Kidney (tissue), 14 donors: ENCODE measurements around the gene MACROD2. TPM values are rescaled to one million over a fixed set of nuclear protein-coding genes. Genes with fewer than 3 reads are reported as not detected.

Source experiments
- DNase-seq, 5 donors: peaks; one replicate each; pipeline ENCODE4 v3.0.0-alpha.2; 2013 to 2020
- FAIRE-seq: peaks from 2 replicates; lab custom pipeline; 2012; peaks lifted over from hg19 to GRCh38; lab: Jason Lieb, UNC
- H3K27ac ChIP-seq, 2 donors: one replicate each; pipeline ENCODE4 v1.7.0; 2013; ENCODE audit warnings: low read depth in 2 of 2, low read length in 2 of 2, inconsistent platforms in 1 of 2
- H3K27me3 ChIP-seq: one replicate; pipeline ENCODE4 v1.7.1; 2013; ENCODE audit warnings: low read length, inconsistent platforms; ENCODE audit not compliant: control insufficient read depth, insufficient read depth
- H3K36me3 ChIP-seq, 3 donors: one replicate each; pipeline versions ENCODE4 v1.7.0 to v1.7.1; 2013; ENCODE audit warnings: low read length in 3 of 3, control low read depth in 1 of 3, inconsistent platforms in 1 of 3; ENCODE audit not compliant: insufficient read depth in 3 of 3, control insufficient read depth in 2 of 3
- H3K4me1 ChIP-seq, 3 donors: one replicate each; pipeline versions ENCODE4 v1.7.0 to v1.7.1; 2013; ENCODE audit warnings: low read length in 3 of 3, inconsistent platforms in 1 of 3, low read depth in 1 of 3; ENCODE audit not compliant: control insufficient read depth in 2 of 3, insufficient read depth in 2 of 3
- H3K4me3 ChIP-seq, 3 donors: one replicate each; pipeline versions ENCODE4 v1.7.0 to v1.8.1; 2013; ENCODE audit warnings: low read length in 3 of 3, control low read depth in 1 of 3, inconsistent platforms in 1 of 3
- H3K9ac ChIP-seq, 3 donors: one replicate each; pipeline versions ENCODE4 v1.7.0 to v1.7.1; 2013; ENCODE audit warnings: low read length in 3 of 3, control low read depth in 1 of 3, inconsistent platforms in 1 of 3
- H3K9me3 ChIP-seq, 3 donors: one replicate each; pipeline versions ENCODE4 v1.7.0 to v1.7.1; 2013; ENCODE audit warnings: low read length in 3 of 3, control low read depth in 1 of 3, inconsistent platforms in 1 of 3; ENCODE audit not compliant: control insufficient read depth in 2 of 3, insufficient read depth in 1 of 3
- intact Hi-C: fragments of 100-400 bp; cut with DNase I; formaldehyde crosslinking; loops from one replicate; pipeline ENCODE4 v1.11.1; 2022
- polyA plus RNA-seq: library from polyadenylated mRNA; stranded (reverse); fragments of 350-450 nt; fragmentation: Illumina TruSeq; extraction: RNeasy Lipid Tissue Mini Kit (QIAGEN cat#74804); gene quantifications from one replicate; pipeline ENCODE4 v1.2.3, GENCODE V29; 2014; ENCODE audit warnings: low read depth, low replicate concordance; ENCODE audit not compliant: insufficient read depth
- total RNA-seq: library from RNA; stranded (reverse); fragmentation: NEBNext Ultra II Directional; extraction: Animal tissue kit (Norgen Biotek cat#: 25700); gene quantifications from one replicate; pipeline ENCODE4 v1.2.1, GENCODE V29; 2021
- TF ChIP-seq, protein P1 (sequence below): IDR thresholded peaks from 3 replicates; pipeline ENCODE4 v1.5.1; 2012; ENCODE audit warnings: mild to moderate bottlenecking, moderate library complexity, borderline replicate concordance; ENCODE audit not compliant: insufficient read depth; ENCODE audit errors: extremely low read depth
- donor health status: control.
- donor health status: control.
- donor health status: control.
- donor health status: control.
- donor health status: control.
- donor health status: DM: yes; HTN: yes; CAD: no.
- donor health status: Normal renal cell carcinoma (clear cell type).

Gene MACROD2
- total and polyA plus RNA-seq, 2 donors from 2014 or later: 3.0 to 10.0 TPM

DNA sequence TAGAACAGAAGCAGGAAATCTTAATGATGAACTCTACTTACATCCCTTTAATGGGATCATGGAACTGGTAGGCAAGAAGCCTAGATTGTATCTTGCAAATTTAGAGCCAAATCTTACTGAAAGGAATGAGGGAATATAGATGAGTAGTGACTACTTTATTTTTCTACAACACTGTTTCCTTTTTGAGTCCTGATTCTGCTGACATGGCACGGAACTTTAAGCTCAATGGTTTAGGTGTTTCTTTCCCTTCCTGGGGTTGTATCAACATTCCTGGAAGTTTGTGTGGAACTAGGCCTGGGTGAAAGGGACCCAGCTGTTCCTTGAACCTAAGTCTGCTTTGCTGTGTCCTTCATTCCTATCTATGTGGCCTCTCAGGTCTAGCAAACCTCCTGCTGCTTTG is 1047.4 kb downstream of the MACROD2 start:
- Histone ChIP-seq H3K36me3 (no peaks in the 10 kb centered on the region), H3K4me3 (no peak overlapping the region), H3K9me3 (no peaks in the 10 kb centered on the region), H3K4me1 (no peaks in the 10 kb centered on the region), H3K27me3 (no peaks in the 10 kb centered on the region), H3K27ac (no peak overlapping the region), H3K9ac (no peak overlapping the region)
- DNase-seq (no peak), FAIRE-seq (no peak)
- intact Hi-C loops: no loop called here
- TF ChIP-seq, protein P1, sequence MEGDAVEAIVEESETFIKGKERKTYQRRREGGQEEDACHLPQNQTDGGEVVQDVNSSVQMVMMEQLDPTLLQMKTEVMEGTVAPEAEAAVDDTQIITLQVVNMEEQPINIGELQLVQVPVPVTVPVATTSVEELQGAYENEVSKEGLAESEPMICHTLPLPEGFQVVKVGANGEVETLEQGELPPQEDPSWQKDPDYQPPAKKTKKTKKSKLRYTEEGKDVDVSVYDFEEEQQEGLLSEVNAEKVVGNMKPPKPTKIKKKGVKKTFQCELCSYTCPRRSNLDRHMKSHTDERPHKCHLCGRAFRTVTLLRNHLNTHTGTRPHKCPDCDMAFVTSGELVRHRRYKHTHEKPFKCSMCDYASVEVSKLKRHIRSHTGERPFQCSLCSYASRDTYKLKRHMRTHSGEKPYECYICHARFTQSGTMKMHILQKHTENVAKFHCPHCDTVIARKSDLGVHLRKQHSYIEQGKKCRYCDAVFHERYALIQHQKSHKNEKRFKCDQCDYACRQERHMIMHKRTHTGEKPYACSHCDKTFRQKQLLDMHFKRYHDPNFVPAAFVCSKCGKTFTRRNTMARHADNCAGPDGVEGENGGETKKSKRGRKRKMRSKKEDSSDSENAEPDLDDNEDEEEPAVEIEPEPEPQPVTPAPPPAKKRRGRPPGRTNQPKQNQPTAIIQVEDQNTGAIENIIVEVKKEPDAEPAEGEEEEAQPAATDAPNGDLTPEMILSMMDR: no peak

DNA sequence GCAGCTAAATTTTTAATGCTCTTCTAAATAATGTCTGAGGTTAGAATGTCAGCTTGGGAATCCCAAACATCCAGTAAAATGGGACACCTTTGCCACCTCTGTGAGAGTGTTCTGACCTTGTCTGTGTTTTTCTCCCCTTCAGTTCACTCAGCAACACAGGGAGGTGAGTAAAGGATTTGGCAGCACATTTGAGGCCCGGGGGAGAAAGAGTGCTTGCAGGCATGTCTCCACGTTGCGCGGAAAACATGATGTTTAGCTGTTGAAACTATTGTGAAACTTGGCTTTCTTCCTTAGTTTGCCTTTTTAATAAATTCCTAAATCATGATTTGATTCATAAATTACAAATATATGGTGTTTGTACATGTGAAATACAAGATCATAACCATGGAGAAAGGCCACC is 1049.9 kb downstream of the MACROD2 start:
- Histone ChIP-seq H3K4me3 (no peak overlapping the region), H3K4me1 (no peaks in the 10 kb centered on the region), H3K27me3 (no peaks in the 10 kb centered on the region), H3K36me3 (no peaks in the 10 kb centered on the region), H3K9ac (no peak overlapping the region), H3K27ac (no peak overlapping the region), H3K9me3 (no peaks in the 10 kb centered on the region)
- no peak for FAIRE-seq
- intact Hi-C loops: no loop called here
- TF ChIP-seq, protein P1: no peak
- DNase-seq: peak in 1 of 5 donors; percentile 36

DNA sequence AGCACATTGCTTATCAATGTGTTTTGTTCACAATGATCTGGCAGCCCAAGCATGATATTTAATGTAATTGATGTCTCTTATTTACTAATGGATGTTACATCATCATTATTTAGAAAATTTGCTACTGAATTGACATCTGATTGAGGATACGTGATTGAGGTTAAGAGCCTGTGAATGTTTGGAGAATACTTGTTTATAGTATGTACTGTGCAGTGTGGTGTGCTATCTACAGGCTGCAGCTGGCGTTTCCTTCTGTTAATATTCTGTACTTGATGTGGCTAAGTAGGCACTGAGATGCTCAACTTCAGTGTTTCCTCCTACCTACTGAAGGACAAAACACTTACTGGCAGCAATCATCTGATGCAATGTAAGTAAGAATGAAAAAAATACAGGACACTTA is 1051.7 kb downstream of the MACROD2 start:
- no peak for FAIRE-seq
- DNase-seq: no peak
- no peaks in the 10 kb centered on the region for H3K27me3 ChIP-seq
- H3K9ac ChIP-seq: no peak overlapping the region
- no peak overlapping the region for H3K27ac ChIP-seq
- intact Hi-C loops: no loop called here
- no peaks in the 10 kb centered on the region for H3K9me3 ChIP-seq
- H3K4me3 ChIP-seq: no peak overlapping the region
- no peaks in the 10 kb centered on the region for H3K4me1 ChIP-seq
- TF ChIP-seq, protein P1: no peak
- H3K36me3 ChIP-seq: no peaks in the 10 kb centered on the region

DNA sequence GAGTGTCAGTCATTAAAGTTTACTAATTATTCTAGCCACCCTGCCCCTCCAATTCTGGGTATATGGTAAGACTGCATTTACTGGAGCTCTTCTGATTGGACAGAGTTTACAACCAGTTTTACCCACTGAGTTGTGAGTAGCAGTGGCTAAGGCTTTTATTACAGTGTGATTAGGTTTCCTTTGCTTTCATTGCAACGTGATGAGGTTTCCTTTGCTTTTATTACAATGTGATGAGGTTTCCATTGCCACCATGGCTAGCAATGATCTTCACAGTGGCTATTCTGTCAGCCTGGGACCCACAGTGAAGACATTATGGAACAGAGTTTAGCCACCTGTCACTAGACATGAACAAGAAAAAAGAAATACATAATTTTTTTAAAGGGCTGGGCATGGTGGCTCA is 1052.3 kb downstream of the MACROD2 start:
- no peak overlapping the region for H3K27ac ChIP-seq
- no peaks in the 10 kb centered on the region for H3K4me1 ChIP-seq
- H3K27me3 ChIP-seq: no peaks in the 10 kb centered on the region
- no peaks in the 10 kb centered on the region for H3K9me3 ChIP-seq
- no peak overlapping the region for H3K4me3 ChIP-seq
- no peaks in the 10 kb centered on the region for H3K36me3 ChIP-seq
- DNase-seq (peak in 1 of 5 donors; percentile 24), FAIRE-seq (no peak)
- H3K9ac ChIP-seq: no peak overlapping the region
- TF ChIP-seq, protein P1: no peak
- intact Hi-C loops: no loop called here
